Measurements from ENCODE around the gene MXD3. TPM values are rescaled to one million over a fixed set of nuclear protein-coding genes. Genes with fewer than 3 reads are reported as not detected.
"Not testable (repeated sequence)": the region's sequence is repeated elsewhere in the genome, so short reads cannot be mapped to it uniquely, and the experiment has no call there.

MXD3 gene
- total RNA-seq, 4 donors from 2014 or later = 2.0 to 11.7 (median 7.8) TPM

- no peak overlapping the region for H3K27ac ChIP-seq
- TF ChIP-seq CTCF (IDR thresholded peaks at IDR 0.05) (no peak), POLR2A (IDR thresholded peaks at IDR 0.05) (no peak)
- WGBS, 2 donors = 92% methylated on average over 11 of the region's 11 CpGs
These were observed 3.0 kb downstream of the MXD3 start for GRCh38 chr5:177308740-177309139.

GRCh38 chr5:177307544-177308363 is 3.9 kb downstream of the MXD3 start:
- Histone ChIP-seq H3K9me3 (no peaks in the 10 kb centered on the region), H3K27me3 (no peaks in the 10 kb centered on the region), H3K27ac (no peak overlapping the region), H3K4me3 (replicated peaks in 1 of 3) (no peak overlapping the region), H3K4me1 (peaks cover 27 to 32% of the 10 kb centered on the region in 2 donors), H3K36me3 (peaks cover 7 to 16% of the 10 kb centered on the region in 2 donors)
- intact Hi-C loops (cut with DNase I) = loop anchor here (5.0 kb wide), 1 partner anchor 195 kb away; no protein-coding TSS in a partner anchor
- 83 to 91% methylated on average over 6 to 11 of the region's 43 CpGs for WGBS, 2 donors
- no peak for TF ChIP-seq POLR2A (IDR thresholded peaks at IDR 0.05)
- TF ChIP-seq CTCF (IDR thresholded peaks at IDR 0.05) = no peak
- no peak for DNase-seq

More at GRCh38 chr5:177308740-177309139, 3.0 kb downstream of the MXD3 start:
- Histone ChIP-seq H3K4me3 (replicated peaks in 1 of 3) (no peak overlapping the region), H3K27me3 (no peaks in the 10 kb centered on the region), H3K9me3 (no peaks in the 10 kb centered on the region), H3K36me3 (peaks cover 7 to 16% of the 10 kb centered on the region in 2 donors), H3K4me1 (peaks cover 24 to 32% of the 10 kb centered on the region in 2 donors)
- intact Hi-C loops (cut with DNase I) = loop anchor here (5.0 kb wide), 1 partner anchor 196 kb away; no protein-coding TSS in a partner anchor
- DNase-seq = no peak

- no peak for DNase-seq
- 76 to 78% methylated on average over 13 to 15 of the region's 15 CpGs for WGBS, 2 donors
- Histone ChIP-seq H3K4me1 (peaks cover 31 to 35% of the 10 kb centered on the region in 2 donors), H3K27ac (no peak overlapping the region), H3K4me3 (replicated peaks in 1 of 3) (no peak overlapping the region), H3K27me3 (no peaks in the 10 kb centered on the region), H3K9me3 (no peaks in the 10 kb centered on the region), H3K36me3 (peaks cover 7 to 16% of the 10 kb centered on the region in 2 donors)
- intact Hi-C loops (cut with DNase I) = loop anchor here (5.0 kb wide), 1 partner anchor 195 kb away; no protein-coding TSS in a partner anchor
- TF ChIP-seq POLR2A (IDR thresholded peaks at IDR 0.05) = no peak
- no peak for TF ChIP-seq CTCF (IDR thresholded peaks at IDR 0.05)
These were observed 4.8 kb downstream of the MXD3 start for GRCh38 chr5:177306674-177307543.

- H3K27me3 ChIP-seq; DNase-seq; H3K4me3 ChIP-seq (replicated peaks in 1 of 3); H3K9me3 ChIP-seq; H3K27ac ChIP-seq: not testable (repeated sequence)
- peaks cover 7 to 16% of the 10 kb centered on the region in 2 donors for H3K36me3 ChIP-seq
- intact Hi-C loops (cut with DNase I) = loop anchor here (5.0 kb wide), 1 partner anchor 194 kb away; no protein-coding TSS in a partner anchor
- H3K4me1 ChIP-seq = peaks cover 30 to 36% of the 10 kb centered on the region in 2 donors
- 87 to 94% methylated on average over 9 to 11 of the region's 11 CpGs for WGBS, 2 donors
These were observed 5.5 kb downstream of the MXD3 start for GRCh38 chr5:177306103-177306640.
